Ovary (tissue), 10 donors: Measurements from ENCODE around the gene BRINP1. TPM values are rescaled to one million over a fixed set of nuclear protein-coding genes. Genes with fewer than 3 reads are reported as not detected.

Experiments used
- DNase-seq, 5 donors: peaks; one replicate each; pipeline ENCODE4 v3.0.0-alpha.2; 2019 to 2020
- H3K27ac ChIP-seq, 2 donors: fragments of 200-600 bp; one replicate each; pipeline versions ENCODE4 v1.5.1 to v1.8.0; 2019 to 2022
- H3K27me3 ChIP-seq: fragments of 200-600 bp; one replicate; pipeline ENCODE4 v1.8.0; 2022
- H3K36me3 ChIP-seq: fragments of 200-600 bp; sonication (generic); one replicate; pipeline ENCODE4 v1.5.1; 2019
- H3K4me1 ChIP-seq: one replicate; pipeline ENCODE4 v1.8.1; 2013; ENCODE audit warnings: mild to moderate bottlenecking, moderate library complexity; ENCODE audit not compliant: insufficient read depth
- H3K4me3 ChIP-seq: fragments of 200-600 bp; sonication (generic); one replicate; pipeline ENCODE4 v1.5.1; 2017
- H3K9me3 ChIP-seq, 2 donors: fragments of 200-600 bp in 1 of 2; sonication (generic) in 1 of 2; one replicate each; pipeline versions ENCODE4 v1.5.1 to v1.8.1; 2013 to 2019; ENCODE audit warnings: mild to moderate bottlenecking in 1 of 2, moderate library complexity in 1 of 2
- CTCF ChIP-seq, 3 donors: fragments of 450-650 bp in 2 of 3; fragments of 200-600 bp in 1 of 3; IDR thresholded peaks; one replicate each; pipeline versions ENCODE4 v1.5.1 to v1.8.0; 2016 to 2022; ENCODE audit warnings: antibody characterized with exemption in 3 of 3, mild to moderate bottlenecking in 1 of 3
- EP300 ChIP-seq: sonication (generic); formaldehyde crosslinking; IDR thresholded peaks from one replicate; pipeline ENCODE4 v1.6.1; 2017; ENCODE audit warnings: antibody characterized with exemption
- POLR2A ChIP-seq: fragments of 450-650 bp; IDR thresholded peaks from one replicate; pipeline ENCODE4 v1.6.1; 2017; ENCODE audit warnings: antibody characterized with exemption, mild to moderate bottlenecking, moderate library complexity
- WGBS, 3 donors: extraction: QIAGEN DNeasy Blood & Tissue Kit in 1 of 3; methylation state at CpG; one replicate each; pipeline versions ENCODE4 v1.1.5 to v1.1.7; 2013 to 2017; 5-methylcytosine and 5-hydroxymethylcytosine counted together
- intact Hi-C, 4 donors: fragments of 100-400 bp; cut with DNase I; formaldehyde crosslinking; loops; one replicate each; pipeline versions ENCODE4 v1.11.0 to v1.15.1; 2022 to 2023
- long read RNA-seq, 3 donors: library from polyadenylated mRNA in 2 of 3; unstranded in 2 of 3; transcript quantifications; one replicate each; pipeline ENCODE4 v2.0.0 and lab custom pipeline, GENCODE V29; 2021 to 2026
- polyA plus RNA-seq, 2 donors: library from polyadenylated mRNA; stranded (reverse); fragments of 200-250 nt in 1 of 2; fragments of 350-450 nt in 1 of 2; fragmentation: Illumina TruSeq in 1 of 2; extraction: RNeasy Lipid Tissue Mini Kit (QIAGEN cat#74804) in 1 of 2; gene quantifications; one replicate each; pipeline ENCODE4 v1.2.3, GENCODE V29; 2013 to 2014
- total RNA-seq, 7 donors: library from RNA; depleted of rRNA in 2 of 7; stranded (reverse); fragments of >200 nt in 2 of 7; fragmentation: NEBNext Ultra II Directional in 3 of 7; extraction: Animal tissue kit (Norgen Biotek cat#: 25700) in 3 of 7; gene quantifications; one replicate each; pipeline versions ENCODE4 v1.1.0 to v1.2.4, GENCODE V29; 2016 to 2023
- donor health status: DM: no; HTN: no; CAD: no; lungs with moderate emphysema.
- donor health status: DM: no; HTN: no; CAD: no.
- donor health status: Bipolar disorder and iron deficiency.
- donor health status: DM: yes; HTN: yes; CAD: no.
- donor health status: DM: no; HTN: no; CAD: no.
- donor health status: DM: yes; HTN: yes; CAD: no.

The BRINP1 gene, protein sequence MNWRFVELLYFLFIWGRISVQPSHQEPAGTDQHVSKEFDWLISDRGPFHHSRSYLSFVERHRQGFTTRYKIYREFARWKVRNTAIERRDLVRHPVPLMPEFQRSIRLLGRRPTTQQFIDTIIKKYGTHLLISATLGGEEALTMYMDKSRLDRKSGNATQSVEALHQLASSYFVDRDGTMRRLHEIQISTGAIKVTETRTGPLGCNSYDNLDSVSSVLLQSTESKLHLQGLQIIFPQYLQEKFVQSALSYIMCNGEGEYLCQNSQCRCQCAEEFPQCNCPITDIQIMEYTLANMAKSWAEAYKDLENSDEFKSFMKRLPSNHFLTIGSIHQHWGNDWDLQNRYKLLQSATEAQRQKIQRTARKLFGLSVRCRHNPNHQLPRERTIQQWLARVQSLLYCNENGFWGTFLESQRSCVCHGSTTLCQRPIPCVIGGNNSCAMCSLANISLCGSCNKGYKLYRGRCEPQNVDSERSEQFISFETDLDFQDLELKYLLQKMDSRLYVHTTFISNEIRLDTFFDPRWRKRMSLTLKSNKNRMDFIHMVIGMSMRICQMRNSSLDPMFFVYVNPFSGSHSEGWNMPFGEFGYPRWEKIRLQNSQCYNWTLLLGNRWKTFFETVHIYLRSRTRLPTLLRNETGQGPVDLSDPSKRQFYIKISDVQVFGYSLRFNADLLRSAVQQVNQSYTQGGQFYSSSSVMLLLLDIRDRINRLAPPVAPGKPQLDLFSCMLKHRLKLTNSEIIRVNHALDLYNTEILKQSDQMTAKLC
- total RNA-seq, result under 1 TPM in 1 of 7 donors, not detected in 6; 0.13 TPM
- polyA plus RNA-seq, result under 1 TPM; 0.08 to 0.32 TPM
- long read RNA-seq, donor 1, result 0 reads
- long read RNA-seq, donor 2, partial matches to known transcripts, result 0 of 1 reads
- long read RNA-seq, donor 2, other reads (novel, unspliced or antisense), result 0 of 1 reads
- long read RNA-seq, donor 3, result 0 reads

DNA sequence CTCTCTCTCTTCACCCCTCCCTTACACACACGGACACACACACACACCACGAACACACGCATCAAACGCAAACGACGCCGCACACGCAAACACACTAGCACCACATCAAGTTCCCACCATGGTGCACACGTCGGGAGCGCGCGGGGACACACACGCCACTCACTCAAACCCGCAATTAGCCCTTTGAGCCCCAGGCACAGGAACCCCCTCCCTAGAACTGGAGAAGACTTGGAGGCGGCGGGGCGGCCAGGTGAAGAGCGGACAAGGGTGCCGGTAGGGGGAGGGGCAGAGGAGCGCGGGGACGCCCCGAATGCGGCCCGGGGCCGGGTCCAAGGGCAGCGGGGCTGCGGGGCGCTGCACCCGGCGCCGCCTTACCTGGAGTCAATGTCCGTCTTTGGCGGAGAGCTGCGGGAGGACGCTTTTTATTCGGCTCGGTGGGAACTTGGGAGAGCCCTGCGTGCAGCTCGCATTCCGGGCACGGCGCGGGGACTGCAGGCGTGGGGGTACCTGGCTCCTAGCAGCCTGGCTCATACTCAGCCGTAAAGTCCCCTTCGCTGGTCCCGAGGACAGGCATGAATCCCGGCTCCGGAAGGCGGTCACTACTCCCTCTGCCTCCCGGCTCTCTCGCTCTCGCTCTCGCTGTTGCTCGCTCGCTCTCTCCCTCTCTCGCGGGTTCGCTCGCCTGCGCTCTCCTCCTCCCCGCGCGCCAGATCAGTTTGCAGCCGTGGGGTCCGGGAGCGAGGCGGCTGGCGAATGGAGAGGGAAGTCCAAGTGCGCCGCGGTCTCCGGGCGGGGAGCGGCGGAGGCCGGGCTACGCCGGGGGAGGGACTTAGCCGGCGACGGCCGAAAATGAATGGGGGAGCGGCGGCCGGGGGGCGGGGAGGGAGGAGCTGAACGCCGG is at the start of gene BRINP1:
Gene BRINP1 (minus strand): TSS at position 755 of the 901 bp plus-strand sequence. CDS start 56,080 bp downstream, outside the sequence.
- Histone ChIP-seq H3K36me3 (no peaks in the 10 kb centered on the region), H3K9me3 (no peaks in the 10 kb centered on the region), H3K4me3 (no peak within 1 kb of the TSS), H3K4me1 (peaks cover 3% of the 10 kb centered on the region), H3K27me3 (no peaks in the 10 kb centered on the region), H3K27ac (no peak within 1 kb of the TSS)
- no peak for TF ChIP-seq CTCF (IDR thresholded peaks at IDR 0.05)
- TF ChIP-seq EP300, result no peak
- TF ChIP-seq POLR2A, result no peak
- peak in 1 of 5 donors; percentile 29 for DNase-seq
- 1 to 2% (median 1%) methylated on average over 76 to 91 of the region's 91 CpGs for WGBS, 3 donors
- intact Hi-C loops, result no loop called here

DNA sequence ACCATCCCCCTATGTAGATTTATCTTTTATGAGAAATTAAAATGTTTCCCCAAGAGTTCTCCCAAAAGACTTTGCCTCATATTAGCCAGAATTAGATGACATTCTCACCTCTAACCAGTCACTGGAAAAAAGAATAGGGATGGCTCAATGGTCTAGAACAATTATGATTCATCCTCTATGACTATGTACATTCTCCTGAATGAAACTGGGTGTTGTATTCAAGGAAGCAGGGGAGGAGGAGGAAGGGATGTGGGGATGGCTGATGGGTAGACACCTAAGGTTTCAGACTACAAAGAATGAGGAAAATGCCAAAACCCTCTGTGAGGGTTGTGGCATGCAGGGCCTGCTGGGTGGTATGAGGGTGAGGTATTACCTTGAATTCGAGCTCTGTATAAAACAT is 49.5 kb upstream of the BRINP1 start:
- no peaks in the 10 kb centered on the region for H3K9me3 ChIP-seq
- H3K4me3 ChIP-seq, result no peak overlapping the region
- intact Hi-C loops, result no loop called here
- H3K36me3 ChIP-seq, result no peaks in the 10 kb centered on the region
- no peaks in the 10 kb centered on the region for H3K4me1 ChIP-seq
- H3K27ac ChIP-seq, result no peak overlapping the region
- 45 to 83% (median 53%) methylated on average over 1 of the region's 1 CpG for WGBS, 3 donors
- no peaks in the 10 kb centered on the region for H3K27me3 ChIP-seq
- TF ChIP-seq POLR2A, result no peak
- TF ChIP-seq CTCF (IDR thresholded peaks at IDR 0.05), result no peak
- no peak for TF ChIP-seq EP300
- no peak for DNase-seq

- intact Hi-C loops, result no loop called here
These were observed 47.6 kb upstream of the BRINP1 start for GRCh38 chr9:119416793-119417192.

More at GRCh38 chr9:119416793-119417192, 47.6 kb upstream of the BRINP1 start:
- Histone ChIP-seq H3K9me3 (no peaks in the 10 kb centered on the region), H3K4me3 (no peak overlapping the region), H3K36me3 (no peaks in the 10 kb centered on the region), H3K27me3 (no peaks in the 10 kb centered on the region), H3K27ac (no peak overlapping the region), H3K4me1 (no peaks in the 10 kb centered on the region)
- TF ChIP-seq CTCF (IDR thresholded peaks at IDR 0.05) (no peak), EP300 (no peak), POLR2A (no peak)
- DNase-seq, result no peak
